Myocyte (in vitro differentiated cells): ENCODE data around the gene LZTR1. TPM values are rescaled to one million over a fixed set of nuclear protein-coding genes. Genes with fewer than 3 reads are reported as not detected.

Source experiments
- DNase-seq: peaks from one replicate; pipeline ENCODE4 v3.0.0-alpha.2; 2012; ENCODE audit warnings: low read depth
- total RNA-seq: library from RNA; depleted of rRNA; stranded (reverse); fragments of >200 nt; gene quantifications from 2 replicates; pipeline ENCODE4 v1.2.3, GENCODE V29; 2014

The LZTR1 gene
- total RNA-seq, 1 donor from 2014 or later, result 51.8 TPM

- no peak for DNase-seq
Measured at GRCh38 chr22:20979940-20980453, 2.1 kb upstream of the LZTR1 start.

GRCh38 chr22:20980523-20980922 is 1.6 kb upstream of the LZTR1 start:
- no peak for DNase-seq

GRCh38 chr22:20980938-20981722 is 967 bp upstream of the LZTR1 start:
- DNase-seq, result no peak

- DNase-seq, result no peak
Measured at GRCh38 chr22:20982563-20982882, 426 bp downstream of the LZTR1 start.

- no peak for DNase-seq
Measured at GRCh38 chr22:20983081-20983771, 1.1 kb downstream of the LZTR1 start.

- DNase-seq, result no peak
Measured at GRCh38 chr22:20985720-20986119, 3.6 kb downstream of the LZTR1 start.

- DNase-seq, result no peak
Measured at GRCh38 chr22:20986365-20986764, 4.3 kb downstream of the LZTR1 start.

- no peak for DNase-seq
Measured at GRCh38 chr22:20987375-20987774, 5.3 kb downstream of the LZTR1 start.

- DNase-seq, result no peak
Measured at GRCh38 chr22:20988573-20989322, 6.7 kb downstream of the LZTR1 start.

- DNase-seq, result no peak
Measured at GRCh38 chr22:20989323-20990138, 7.4 kb downstream of the LZTR1 start.

- DNase-seq, result no peak
Measured at GRCh38 chr22:20990184-20991180, 8.4 kb downstream of the LZTR1 start.

- no peak for DNase-seq
Measured at GRCh38 chr22:20991252-20992055, 9.4 kb downstream of the LZTR1 start.

- DNase-seq, result no peak
Measured at GRCh38 chr22:20992056-20992442, 10.0 kb downstream of the LZTR1 start.

GRCh38 chr22:20992456-20993303 is 10.6 kb downstream of the LZTR1 start:
- no peak for DNase-seq

- no peak for DNase-seq
Measured at GRCh38 chr22:20993304-20994127, 11.4 kb downstream of the LZTR1 start.

GRCh38 chr22:20994128-20994901 is 12.2 kb downstream of the LZTR1 start:
- DNase-seq, result no peak

GRCh38 chr22:20994902-20995241 is 12.8 kb downstream of the LZTR1 start:
- DNase-seq, result no peak
